ENCODE measurements around the gene BPIFB4.
"Not testable (repeated sequence)": the region's sequence is repeated elsewhere in the genome, so short reads cannot be mapped to it uniquely, and the experiment has no call there.

The BPIFB4 gene

DNA sequence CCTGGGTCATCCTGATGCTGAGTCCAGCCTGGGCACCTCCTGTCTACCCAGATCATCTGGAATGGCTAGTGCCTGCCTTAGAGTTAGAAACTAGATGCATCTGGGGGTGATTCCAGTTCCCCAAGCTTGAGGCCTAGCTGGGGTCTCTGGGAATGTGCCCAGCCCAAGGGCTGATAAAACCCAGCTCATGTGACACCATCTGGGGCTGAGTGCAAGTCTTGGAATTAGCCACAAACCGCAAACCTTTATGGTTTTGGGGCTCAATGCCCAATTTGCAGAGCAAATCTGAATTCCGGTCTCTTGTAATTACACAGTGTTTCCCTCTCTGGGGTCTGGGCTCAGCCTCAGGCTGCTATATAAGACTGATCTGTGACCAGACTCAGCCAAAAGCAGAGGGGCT lies at the start of gene BPIFB4:
TSS of gene BPIFB4 (plus strand) at position 385 of the 400 bp plus-strand sequence. CDS start 1,884 bp downstream, outside the sequence.
- DNase-seq: no peak

DNA sequence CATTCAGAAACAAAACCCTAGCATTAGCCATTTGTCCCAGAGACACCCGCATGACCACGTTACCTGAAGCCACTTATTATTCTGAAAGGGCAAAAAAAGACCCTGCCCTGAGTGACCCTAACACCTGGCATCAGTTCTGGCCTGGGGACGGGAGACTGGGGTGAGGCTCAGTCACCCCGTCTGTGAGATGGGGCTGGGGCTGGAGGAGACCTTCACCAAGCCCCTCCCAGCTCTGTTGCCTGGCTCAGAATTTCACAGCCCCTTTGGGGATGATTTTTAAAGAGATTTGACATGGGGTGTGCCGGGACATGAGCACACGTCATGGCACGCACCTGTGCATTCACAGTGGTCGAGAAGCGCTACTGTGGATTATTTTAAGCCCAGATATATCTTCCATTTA lies 49.4 kb upstream of the BPIFB4 start:
- DNase-seq: no peak

DNA sequence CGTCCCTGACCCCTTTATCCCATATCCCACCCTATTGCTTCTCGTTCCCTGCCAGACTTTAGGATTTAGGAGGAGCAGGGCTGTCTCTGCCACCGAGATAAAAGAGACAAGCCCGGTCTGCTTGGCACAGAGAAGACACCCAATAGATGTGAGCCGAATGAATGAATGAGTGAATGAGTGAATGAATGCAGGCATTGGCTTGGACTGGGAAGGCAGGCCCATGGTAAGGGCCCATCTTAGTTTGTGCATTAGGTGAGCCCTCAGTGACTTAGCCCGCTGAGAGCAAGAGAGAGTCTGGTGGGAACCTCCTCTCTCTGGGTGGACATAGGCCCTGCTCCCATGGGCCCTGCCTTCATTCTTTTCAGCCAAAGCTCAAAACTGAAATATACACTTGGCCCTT lies 48.9 kb upstream of the BPIFB4 start:
- no peak for DNase-seq

DNA sequence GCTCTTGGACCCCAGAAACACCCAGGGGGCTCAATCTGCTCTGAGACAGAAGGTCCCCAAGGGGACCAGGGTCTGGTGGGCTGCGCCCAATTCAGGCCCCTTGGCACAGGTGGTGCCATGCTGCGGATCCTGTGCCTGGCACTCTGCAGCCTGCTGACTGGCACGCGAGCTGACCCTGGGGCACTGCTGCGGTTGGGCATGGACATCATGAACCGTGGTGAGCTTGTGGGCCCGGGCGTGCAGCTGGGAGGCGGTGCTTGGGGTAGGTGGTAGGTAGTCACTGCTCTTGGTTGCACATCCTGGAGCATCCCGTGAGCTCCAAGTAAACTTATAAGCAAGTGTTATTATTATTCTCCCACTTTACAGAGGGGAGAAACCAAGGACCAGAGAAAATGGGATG lies 47.9 kb upstream of the BPIFB4 start, which contains the start of gene BPIFB6:
TSS of gene BPIFB6 (plus strand) at position 118 of the 400 bp plus-strand sequence. CDS start at position 118, 0 bp downstream.
- DNase-seq: no peak

DNA sequence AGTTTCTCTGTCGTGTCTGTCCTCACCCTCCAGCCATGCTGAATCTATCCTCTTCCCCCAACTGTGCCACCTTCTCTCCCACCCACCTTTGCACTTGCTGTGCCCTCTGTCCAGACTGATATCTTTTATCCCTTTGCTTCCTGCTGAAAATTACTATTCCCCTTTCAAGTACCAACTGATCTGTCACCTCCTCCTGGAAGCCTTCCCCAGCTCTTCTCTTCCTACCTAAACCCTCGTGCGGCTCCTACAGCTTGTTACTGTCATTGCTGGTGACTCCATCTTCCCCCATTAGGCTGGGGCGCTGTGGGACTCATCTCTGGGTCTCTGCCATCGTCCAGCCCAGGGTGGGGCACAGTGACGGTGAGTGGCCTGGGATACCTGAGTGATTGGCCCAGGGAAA lies 46.9 kb upstream of the BPIFB4 start:
- no peak for DNase-seq

- DNase-seq: no peak
Observed at GRCh38 chr20:33033381-33033780, 46.1 kb upstream of the BPIFB4 start.

DNA sequence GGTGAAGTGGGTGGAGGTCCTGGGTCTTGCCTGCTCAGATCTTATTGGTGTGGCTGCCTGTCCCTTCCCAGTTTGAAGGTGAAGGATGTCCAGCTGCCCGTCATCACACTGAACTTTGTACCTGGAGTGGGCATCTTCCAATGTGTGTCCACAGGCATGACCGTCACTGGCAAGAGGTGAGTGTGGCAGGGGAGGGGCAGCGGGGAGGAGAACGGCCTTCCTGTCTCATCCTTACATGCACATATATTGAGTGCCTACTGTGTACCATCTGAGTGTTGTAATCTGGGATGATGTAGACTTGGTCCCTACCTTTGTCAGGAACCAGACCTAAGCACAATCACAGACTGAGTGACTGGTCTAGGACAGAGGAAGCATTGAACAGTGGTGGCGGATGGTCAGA lies 45.3 kb upstream of the BPIFB4 start:
- no peak for DNase-seq

DNA sequence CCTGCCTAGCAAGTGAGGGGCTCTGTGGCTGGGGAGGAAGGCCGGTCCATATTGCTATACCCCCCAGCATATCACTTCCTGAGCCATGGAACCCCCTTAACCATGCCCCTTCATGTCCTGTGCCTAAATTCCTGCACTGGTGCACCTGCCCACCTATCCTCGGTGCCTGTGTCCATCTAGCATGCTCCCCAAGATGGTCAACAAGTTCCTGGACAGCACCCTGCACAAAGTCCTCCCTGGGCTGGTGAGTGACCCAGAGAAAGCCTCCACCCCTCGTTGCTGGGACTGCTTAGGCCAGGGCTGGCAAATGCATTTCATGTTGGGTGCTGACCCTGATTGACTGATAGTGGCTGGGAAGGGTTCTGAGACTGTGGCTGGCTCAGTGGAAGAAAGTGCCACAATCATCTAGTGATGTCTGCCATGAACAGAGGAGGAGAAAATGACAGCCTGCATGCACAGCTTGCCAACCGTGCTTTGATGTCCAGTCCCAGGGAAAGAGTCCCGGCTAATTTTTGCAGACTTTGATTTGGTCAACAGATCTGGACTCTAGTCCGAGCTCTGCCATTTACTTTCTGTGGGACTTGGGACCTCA lies 44.4 kb upstream of the BPIFB4 start:
- DNase-seq: no peak

DNA sequence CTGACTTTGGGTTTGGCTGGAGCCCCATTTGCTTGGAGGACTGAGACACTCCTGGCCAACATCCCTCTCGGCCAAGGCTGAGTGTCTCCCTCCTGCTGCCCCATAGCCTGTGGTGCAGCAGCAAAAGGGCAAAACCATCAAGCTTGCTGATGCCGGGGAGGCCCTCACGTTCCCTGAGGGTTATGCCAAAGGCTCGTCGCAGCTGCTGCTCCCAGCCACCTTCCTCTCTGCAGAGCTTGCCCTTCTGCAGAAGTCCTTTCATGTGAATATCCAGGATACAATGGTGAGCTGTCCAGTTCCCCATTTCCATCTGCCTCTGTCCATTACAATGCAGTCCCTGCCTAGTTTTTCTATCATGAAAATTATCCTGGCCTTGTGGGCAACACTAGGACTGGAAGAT lies 42.0 kb upstream of the BPIFB4 start:
- DNase-seq: no peak

GRCh38 chr20:33038243-33038642 lies 41.2 kb upstream of the BPIFB4 start:
- no peak for DNase-seq

DNA sequence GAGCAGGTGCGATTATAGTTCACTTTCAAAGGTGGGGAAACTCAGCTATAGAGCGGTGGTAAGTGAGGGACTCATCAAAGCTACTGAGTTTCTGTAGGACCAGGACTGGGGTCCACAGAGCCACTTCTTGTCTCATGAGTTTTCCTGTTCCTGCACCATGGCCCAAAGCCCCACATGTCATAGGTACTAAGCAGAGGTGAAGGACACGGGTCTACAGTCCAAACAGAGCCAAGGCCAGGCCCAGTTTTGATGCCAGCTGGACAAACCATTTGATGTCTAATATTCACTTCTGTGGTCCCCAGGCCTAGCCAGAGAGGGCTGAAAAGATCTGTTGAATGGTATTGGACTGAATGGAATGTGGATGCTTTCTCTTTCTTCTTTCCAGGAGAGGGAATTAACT lies 37.0 kb upstream of the BPIFB4 start:
- DNase-seq: no peak

DNA sequence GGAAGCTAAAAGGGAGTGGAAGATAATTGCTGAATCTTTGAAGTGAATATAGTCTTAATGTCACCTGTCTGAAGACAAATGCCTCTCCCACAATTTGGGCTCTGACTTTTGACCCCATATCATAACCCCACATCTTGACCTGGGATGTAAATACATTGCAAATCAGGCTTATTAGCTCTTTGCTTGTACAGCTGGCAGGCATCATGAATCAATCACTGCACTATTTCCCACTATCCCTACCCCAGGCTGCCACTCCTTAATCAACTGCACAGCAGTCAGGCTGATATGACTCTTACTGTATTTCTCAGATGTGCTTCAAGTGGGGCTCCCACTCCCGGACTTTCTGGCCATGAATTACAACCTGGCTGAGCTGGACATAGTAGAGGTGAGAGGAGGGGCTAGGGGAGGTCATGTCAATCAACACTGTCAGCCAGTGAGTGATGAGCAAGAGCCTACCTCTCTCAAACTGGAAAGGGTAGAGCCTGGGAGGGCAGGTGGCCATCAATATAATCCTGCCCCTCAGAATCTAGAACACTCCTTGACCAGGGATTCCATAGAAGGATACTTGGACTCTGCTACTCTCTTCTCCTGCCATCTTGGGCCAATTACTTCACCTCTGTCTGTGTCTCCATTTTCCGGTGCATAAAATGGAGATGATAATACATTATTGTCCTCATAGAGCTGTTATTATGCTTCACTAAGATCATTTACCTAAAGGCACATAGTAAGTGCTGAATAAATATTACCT lies 36.3 kb upstream of the BPIFB4 start:
- no peak for DNase-seq

GRCh38 chr20:33043731-33044181 lies 35.7 kb upstream of the BPIFB4 start:
- no peak for DNase-seq

DNA sequence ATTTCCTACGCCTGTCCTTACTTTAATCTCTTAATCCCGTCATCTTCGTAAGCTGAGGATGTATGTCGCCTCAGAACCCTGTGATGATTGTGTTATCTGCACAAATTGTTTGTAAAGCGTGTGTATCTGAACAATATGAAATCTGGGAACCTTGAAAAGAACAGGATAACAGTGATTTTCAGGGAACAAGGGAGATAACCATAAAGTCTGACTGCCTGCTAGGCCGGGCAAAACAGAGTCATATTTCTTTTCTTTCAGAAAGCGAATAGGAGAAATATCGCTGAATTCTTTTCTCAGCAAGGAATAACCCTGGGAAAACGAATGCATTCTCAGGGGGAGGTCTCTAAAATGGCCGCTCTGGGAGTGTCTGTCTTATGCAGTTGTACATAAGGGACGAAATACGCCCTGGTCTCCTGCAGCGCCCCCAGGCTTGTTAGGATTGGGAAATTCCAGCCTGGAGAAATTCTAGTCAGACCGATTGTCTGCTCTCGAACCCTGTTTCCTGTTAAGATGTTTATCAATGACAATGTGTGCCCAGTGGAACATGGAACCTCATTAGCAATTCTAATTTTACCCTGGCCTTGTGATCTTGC lies 34.2 kb upstream of the BPIFB4 start:
- DNase-seq: not testable (repeated sequence)

- DNase-seq: no peak
Observed at GRCh38 chr20:33046412-33046811, 33.0 kb upstream of the BPIFB4 start.

GRCh38 chr20:33051333-33051732 lies 28.1 kb upstream of the BPIFB4 start:
- DNase-seq: no peak

- no peak for DNase-seq
Observed at GRCh38 chr20:33053291-33054106, 25.9 kb upstream of the BPIFB4 start, which contains the start of gene BPIFB3. BPIFB3 (plus strand) TSS chr20:33053903; CDS start chr20:33055436, 1,533 bp downstream.

- DNase-seq: no peak
Observed at GRCh38 chr20:33054381-33054780, 25.1 kb upstream of the BPIFB4 start.

DNA sequence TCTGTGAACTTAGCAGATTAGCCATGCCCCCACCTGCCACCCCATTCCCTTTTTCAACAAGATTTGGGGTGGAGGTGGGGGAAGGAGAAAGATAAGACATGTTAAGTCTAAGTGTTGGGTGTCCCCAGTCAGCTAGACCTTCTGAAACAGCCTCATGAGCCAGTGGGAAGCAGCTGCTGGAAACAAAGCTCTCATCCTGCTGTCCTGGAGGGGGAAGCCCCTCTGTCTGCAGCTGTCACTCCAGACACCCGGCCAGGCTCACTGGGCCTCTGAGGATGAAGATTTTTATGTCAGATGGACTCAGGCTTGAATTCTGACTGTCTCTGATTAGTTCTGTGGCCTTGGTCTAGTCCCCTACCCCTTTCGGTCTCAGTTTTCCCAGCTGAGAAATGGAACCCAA lies 24.7 kb upstream of the BPIFB4 start:
- DNase-seq: no peak

- DNase-seq: no peak
Observed at GRCh38 chr20:33059136-33059535, 20.3 kb upstream of the BPIFB4 start.

DNA sequence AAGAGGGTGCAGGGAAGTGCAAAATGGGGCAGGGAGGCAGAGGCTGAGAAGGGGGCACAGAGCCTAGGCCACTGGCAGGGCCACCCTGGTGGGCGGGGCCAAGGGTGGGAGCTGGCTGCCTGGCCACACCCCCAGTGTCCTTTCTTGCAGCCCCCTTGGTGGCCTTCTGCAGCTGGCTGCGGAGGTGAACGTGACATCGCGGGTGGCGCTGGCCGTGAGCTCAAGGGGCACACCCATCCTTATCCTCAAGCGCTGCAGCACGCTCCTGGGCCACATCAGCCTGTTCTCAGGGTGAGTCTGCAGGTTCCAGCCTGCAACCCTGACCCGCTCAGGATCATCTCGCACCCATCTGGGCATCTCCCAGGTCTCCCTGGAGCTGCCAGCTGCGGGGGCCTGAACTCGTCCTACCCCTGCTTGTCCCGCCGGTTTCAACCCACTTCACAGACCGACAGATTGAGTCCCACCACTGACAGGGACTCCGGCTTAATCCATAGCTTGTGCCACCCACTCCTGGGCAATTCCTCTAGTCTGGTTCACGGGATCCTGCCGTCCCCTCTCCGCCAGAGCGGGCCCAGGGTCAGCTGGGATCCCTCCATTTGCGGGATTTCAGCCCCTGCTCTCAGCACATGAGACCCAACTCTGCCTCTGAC lies 19.6 kb upstream of the BPIFB4 start:
- DNase-seq: no peak

- DNase-seq: no peak
Observed at GRCh38 chr20:33061658-33062028, 17.8 kb upstream of the BPIFB4 start.

All from suppressor macrophage treated with lipopolysaccharide for 1 hour (primary cell).